SKM-1 (cell line): ENCODE results near the gene MEGF6.

Source experiments
- DNase-seq: peaks from one replicate; lab custom pipeline; 2025; ENCODE audit not compliant: unreplicated experiment; lab: John Stamatoyannopoulos, UW

MEGF6 gene

DNA sequence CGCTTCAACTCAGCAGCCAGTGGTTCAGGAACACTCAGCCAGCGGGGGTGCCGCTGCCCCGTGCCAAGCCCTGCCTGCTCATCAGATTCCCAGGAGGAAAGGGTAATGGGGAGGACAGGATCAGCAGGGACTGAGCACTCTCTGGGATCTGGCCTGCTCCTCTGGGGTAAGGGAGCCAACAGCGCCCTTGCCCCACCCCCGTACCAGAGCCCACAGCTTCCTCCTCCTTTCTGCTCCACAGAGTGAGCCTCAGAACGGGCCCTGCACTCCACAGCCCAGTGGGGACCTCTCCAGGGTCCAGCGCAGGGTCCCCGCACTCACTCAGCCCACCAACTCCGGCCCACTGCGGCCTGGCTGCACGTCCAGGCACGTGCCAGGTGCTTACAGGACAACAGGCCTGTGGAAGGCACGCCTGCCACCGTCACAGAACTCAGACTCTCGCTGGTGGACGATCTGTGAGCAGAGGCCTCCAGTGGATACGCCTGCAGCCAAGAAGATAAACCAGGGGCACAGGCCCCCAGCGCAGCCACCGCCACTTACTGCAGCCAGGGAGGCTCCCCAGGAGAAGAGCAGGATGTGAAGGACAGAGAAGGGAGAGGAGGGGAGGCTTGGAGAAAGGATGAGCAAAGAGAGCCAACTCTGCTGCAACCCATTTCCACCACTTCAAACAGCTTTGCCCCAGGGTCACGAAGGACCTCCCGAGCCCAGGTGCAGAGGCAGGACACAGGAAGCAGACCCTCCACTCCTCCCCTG lies 2.1 kb downstream of the MEGF6 start:
- no peak for DNase-seq

DNA sequence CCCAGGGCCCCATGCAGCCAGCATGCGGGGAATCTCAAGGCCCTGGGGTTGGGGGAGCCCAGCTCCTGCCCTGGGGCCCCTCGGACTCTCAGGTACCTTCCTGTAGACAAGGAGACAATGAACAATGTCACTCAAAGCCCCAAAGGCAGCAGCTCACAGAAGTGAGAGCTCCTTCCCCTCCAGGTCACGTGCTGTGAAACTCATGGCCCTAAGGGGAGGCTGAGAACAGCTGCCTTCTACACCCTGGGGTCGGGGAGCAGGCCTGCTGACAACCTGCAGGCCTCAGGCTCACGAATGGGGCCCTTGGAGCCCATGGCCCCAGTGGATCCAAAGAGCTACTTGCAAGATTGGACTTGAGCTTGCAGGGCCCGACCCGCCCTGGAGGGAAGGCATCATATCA lies 3.2 kb downstream of the MEGF6 start:
- no peak for DNase-seq

- no peak for DNase-seq
Measured at GRCh38 chr1:3607703-3608065, 3.6 kb downstream of the MEGF6 start.

- no peak for DNase-seq
Measured at GRCh38 chr1:3606779-3607702, 4.3 kb downstream of the MEGF6 start.

GRCh38 chr1:3604997-3605823 lies 6.1 kb downstream of the MEGF6 start:
- DNase-seq, result no peak

DNA sequence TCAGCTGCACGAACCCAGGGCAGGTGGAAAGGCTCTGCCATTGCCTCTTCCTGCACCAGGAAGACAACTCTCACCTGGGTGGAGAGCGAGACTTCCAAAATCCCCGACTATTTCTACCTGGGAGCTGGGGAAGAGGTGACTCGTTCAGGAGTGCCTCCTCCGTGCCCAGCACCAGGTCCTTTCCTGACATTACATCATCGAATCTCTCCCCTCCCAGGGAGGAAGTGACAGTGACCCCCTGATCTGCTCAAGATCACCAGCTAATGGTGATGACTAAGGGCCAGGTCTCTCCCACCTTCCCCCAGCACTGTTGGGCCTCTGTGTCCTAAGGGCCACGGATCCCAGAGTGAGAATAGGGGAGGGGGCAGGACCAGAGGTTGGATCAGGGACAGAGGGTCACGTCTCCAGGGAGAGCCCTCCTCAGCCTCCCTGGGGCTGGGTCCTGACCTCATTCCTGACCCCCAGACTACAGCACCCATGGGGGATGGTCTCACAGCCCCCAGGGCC lies 6.8 kb downstream of the MEGF6 start:
- no peak for DNase-seq

DNA sequence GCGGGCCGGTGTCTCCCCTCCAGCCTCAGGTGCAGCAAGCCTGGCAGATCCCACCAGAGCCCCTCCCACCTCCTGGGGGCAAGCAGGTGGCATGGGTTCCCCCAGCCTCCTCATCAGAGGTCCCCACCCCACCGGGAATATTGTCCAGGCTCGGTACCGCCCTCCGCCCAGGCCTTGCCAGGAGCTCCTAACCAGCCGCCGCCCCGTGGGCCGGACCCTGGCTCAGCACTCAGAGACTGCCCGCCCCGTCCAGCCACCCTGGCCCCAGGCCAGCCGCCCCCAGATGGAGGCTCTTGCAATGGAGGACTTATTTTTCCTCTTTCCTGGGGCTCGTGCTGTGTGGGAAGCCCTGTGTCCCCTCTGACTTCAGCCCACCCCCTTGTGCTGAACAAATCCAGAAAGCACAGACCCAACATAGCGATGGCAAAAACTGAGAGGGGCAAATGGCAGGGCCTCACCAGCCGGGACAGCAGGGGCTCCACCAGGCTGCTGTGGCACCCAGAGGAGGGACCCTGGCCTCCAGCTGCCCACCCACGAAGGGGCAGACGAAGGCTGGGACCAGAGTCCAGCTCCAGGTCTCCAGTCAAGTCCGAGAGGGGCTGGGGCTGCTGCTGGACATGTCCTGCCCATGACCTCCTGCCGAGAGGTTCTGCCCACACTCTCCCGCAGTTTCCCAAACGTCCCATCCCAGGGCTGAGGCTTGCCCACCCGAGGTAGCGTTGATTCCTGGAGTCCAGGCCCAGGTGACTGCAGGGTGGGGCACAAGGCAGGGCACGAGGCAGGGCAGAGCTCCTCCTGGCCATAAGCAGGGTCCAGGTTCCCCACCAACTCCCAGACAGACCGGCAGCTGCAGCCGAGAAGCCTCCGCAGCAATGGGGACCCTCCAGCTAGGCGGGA lies 7.5 kb downstream of the MEGF6 start:
- no peak for DNase-seq

- DNase-seq, result no peak
Measured at GRCh38 chr1:3603156-3603555, 8.2 kb downstream of the MEGF6 start.

GRCh38 chr1:3602375-3602774 lies 8.9 kb downstream of the MEGF6 start:
- no peak for DNase-seq

DNA sequence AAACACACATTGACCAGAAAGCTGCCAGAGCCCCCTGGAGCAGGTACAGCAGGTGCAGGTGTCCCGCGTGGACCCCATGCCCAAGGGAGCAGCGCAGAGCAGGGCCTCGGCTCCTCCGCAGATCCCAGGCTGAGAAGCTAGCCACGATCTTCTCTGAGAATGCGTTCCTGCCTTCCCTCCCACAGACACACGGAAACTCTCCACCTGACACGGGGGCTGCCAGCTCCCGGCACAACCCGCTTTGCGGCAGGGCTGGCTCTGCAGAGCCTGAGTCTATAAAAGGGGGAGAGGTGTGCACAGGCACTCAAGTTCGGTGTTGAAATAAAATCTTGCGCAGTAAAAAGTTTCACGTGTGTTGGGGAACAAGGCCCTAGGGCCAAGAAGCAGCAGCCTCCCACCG lies 9.6 kb downstream of the MEGF6 start:
- DNase-seq, result no peak

DNA sequence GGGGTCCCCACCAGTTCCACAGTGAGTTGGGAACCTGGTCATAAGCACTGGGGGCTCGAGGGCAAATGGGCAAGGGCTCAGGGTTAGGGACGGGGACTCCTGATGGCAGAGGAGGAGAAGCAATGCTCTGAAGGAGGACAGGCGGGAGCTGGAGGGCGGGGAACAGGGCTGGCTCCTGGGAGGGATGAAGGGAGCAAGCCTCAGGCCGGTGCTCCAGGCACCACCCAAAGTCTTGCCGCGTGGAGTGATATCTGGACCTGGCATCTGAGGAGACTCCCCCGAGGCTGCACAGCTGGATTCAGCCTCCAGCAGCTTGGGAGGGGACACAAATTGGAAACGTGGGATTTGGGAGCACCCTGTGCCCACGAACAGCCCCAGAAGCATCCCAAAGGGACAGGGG lies 11.0 kb downstream of the MEGF6 start:
- DNase-seq, result no peak

- DNase-seq, result no peak
Measured at GRCh38 chr1:3599816-3600215, 11.5 kb downstream of the MEGF6 start.

DNA sequence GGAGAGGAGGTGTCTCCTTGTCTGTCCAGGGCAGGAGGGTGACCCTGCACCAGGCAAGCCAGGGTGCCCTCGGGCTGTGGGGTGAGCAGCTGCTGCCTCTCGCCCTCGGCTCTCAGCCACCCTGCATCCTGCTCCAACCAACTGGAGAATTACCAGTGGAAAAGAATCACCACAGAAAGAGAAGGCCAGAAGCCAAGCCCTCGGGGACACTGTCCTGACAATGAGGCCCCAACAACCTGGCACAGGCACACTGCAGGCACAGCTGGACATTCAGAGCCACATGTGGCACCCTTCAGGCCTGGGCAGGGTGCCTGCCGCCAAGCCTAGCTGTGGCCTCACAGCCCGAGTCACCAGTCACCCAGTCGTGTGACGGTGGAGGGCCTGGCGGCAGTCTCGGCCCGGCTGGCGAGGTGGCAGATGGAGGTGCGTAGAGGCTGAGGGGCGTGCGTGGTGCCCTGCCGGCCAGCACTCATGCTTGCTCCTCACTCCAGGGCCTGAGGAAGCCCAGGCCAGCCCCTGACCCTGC lies 12.0 kb downstream of the MEGF6 start:
- no peak for DNase-seq

DNA sequence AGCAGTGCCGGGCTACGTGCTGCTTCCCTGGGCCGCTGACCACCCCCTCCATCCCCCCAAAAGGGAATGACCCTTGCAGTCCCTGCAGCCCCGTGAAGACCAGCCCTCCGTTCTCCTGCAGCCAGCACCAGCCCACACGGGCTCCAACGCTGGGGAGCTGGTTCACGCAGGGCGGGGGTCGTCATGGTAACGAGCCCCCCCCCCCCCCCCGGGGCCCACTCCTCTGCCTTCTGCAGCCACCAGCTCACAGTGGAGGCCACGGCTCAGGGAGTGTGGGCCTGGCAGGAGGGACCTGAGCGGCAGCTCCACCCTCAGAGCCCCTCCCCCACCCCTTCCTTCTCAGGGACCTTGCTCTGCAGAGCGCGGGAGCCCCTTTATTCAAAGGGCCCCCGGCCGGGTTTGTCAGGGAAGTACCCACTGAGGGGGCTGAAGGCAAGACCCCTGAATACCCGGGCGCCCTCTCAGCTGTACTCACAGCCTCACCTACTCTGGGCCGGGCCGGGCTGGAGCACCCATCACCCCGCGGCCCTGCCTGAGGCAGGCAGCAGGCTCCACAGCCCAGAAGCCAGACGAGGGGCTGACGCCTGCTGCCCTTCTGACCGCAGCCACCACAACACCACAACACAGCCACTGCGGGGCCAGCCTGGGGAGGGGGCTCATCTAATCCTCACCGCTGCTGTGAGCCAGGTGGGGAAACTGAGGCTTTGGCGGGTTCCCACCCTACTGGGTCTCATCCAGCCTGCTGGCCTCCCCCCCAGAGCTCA lies 12.6 kb downstream of the MEGF6 start:
- DNase-seq, result no peak

DNA sequence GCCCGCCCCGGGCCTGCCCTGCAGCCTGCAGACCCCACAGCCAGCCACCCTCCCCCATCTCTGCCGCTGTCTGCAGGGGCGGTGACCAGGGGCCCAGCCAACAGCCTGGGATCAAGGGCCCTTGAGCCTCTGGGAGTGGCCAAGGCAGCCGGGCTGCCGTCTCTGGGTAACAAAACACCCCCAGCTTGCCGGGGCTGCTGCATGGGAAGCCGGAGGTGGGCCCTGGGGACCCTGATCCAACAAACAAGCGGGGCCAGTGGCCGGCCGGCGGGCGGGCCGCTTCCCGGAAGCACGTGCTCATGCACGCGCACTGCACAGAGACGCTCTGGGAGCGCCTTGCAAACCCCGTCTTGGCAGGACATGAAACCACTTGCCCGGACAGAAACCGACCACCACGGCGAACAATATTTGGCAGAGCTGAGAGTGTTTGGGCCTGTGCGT lies 13.2 kb downstream of the MEGF6 start:
- DNase-seq, result no peak

DNA sequence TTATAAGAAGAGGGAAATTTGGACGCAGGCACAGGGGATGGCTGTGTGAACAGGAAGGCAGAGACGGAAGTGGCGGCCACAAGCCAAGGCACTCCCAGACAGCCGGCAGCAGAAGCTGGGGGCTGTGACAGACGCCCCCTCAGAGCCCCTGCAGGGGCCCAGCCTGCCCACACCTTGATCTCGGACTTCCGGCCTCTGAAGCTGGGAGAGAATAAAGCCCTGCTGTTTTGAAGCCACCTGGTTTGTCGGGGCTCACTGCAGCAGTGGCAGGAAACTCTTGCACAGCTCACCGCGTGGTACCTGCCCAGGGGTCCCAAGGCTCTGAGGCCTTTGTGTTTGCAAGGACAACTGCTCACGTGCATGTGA lies 13.7 kb downstream of the MEGF6 start:
- no peak for DNase-seq

DNA sequence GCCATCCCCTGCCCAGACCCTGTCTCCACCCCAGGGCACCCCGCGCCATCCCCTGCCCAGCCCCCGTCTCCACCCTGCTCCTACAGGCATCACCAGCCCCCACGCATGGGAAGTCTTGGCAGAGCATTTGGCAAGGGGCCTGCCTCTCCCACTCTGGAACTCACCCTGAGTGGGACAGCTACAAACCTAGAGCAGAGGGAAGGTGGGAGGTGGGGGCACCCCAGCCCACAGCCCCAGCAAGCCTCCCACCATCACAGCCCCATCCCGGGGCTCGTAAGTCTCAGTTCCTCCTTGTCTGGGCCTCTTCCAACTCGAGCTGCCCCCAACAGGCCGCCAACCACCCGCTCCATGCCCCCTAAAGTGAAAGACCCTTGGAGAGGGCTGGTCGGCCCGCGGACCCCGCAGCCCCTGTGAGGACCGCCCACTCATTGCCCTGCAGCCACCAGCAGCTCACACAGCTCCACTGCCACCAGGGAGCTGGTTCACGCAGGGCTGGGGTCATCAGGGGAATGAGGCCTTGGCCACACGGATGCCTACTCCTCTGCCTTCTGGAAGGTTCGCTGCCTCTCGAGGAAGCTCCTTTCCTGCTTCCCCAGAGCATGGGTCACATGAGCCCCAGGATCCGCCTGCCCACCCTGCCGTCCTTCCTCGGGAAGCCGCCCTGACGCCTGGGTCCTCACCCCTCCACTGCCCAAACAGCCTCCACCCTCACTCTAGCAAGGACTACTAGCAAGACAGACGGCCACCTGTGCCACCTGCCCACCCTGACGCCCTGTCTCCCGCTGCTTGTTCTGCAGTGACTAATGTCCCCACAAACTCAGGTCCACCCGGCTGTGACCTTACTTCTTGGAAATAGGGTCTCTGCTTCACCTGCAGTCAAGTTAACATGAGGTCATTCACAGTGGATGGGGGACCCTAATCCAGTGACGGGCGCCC lies 14.4 kb downstream of the MEGF6 start:
- no peak for DNase-seq

DNA sequence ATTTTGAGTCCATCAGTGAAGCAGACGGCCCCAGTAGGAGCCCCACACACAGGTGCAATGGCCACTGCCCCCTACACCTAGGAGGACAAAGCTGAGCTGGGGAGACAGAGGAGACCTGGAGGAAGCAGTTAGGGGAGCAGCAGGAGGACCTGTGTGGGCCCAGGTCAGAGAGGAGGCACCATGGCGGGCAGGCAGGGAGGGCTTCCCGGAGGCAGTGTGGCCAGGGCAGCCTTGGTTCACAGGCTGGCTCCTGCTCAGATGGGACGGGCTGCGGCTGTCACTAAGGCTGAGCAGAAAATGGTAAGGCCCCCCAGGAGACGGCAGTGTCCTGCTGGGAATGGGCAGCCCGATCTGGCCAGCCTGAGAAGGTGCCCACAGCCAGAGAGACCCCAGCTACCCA lies 15.4 kb downstream of the MEGF6 start:
- DNase-seq, result no peak
